Type B pancreatic cell (in vitro differentiated cells): ENCODE measurements around the gene REC8. TPM values are rescaled to one million over a fixed set of nuclear protein-coding genes. Genes with fewer than 3 reads are reported as not detected.
"Not testable (repeated sequence)": the region's sequence is repeated elsewhere in the genome, so short reads cannot be mapped to it uniquely, and the experiment has no call there.

Experiments
- DNase-seq: peaks from one replicate; pipeline ENCODE4 v3.0.0; 2021; ENCODE audit warnings: mixed read lengths; ENCODE audit not compliant: unreplicated experiment; ENCODE audit errors: extremely low spot score
- H3K27ac Mint-ChIP-seq: 2 replicates; pipeline ENCODE4 v1.8.0; 2021; ENCODE audit warnings: mild to moderate bottlenecking, mixed read lengths
- H3K27me3 Mint-ChIP-seq: 2 replicates; pipeline ENCODE4 v1.8.0; 2021; ENCODE audit warnings: mixed read lengths
- H3K36me3 Mint-ChIP-seq: 2 replicates; pipeline ENCODE4 v1.8.0; 2021; ENCODE audit warnings: mixed read lengths
- H3K4me1 Mint-ChIP-seq: one replicate; pipeline ENCODE4 v1.8.0; 2021; ENCODE audit warnings: mixed read lengths; ENCODE audit not compliant: unreplicated experiment
- H3K4me3 Mint-ChIP-seq: 2 replicates; pipeline ENCODE4 v1.8.0; 2021; ENCODE audit warnings: mild to moderate bottlenecking, mixed read lengths
- H3K9me3 Mint-ChIP-seq: 2 replicates; pipeline ENCODE4 v1.8.0; 2021; ENCODE audit warnings: mixed read lengths
- CTCF ChIP-seq: fragments of 200-600 bp; sonication (generic); conservative IDR thresholded peaks from 2 replicates; pipeline ENCODE4 v1.5.0; 2021; ENCODE audit warnings: antibody characterized with exemption, mild to moderate bottlenecking
- microRNA-seq: library from miRNA; unstranded; fragments of <30 nt; microRNA quantifications from one replicate; pipeline ENCODE4, GENCODE V29; 2020
- total RNA-seq: library from RNA; stranded (reverse); gene quantifications from 2 replicates; pipeline ENCODE4 v1.2.1, GENCODE V29; 2021; ENCODE audit warnings: low replicate concordance

The REC8 gene
- total RNA-seq, 1 donor from 2014 or later = 221 TPM

- H3K36me3 Mint-ChIP-seq = peaks cover 9% of the 10 kb centered on the region
- H3K4me1 Mint-ChIP-seq = peaks cover 13% of the 10 kb centered on the region
- no peaks in the 10 kb centered on the region for H3K9me3 Mint-ChIP-seq
- TF ChIP-seq CTCF = no peak
- no peaks in the 10 kb centered on the region for H3K27me3 Mint-ChIP-seq
- DNase-seq = no peak
- H3K4me3 Mint-ChIP-seq = no peak overlapping the region
- no peak overlapping the region for H3K27ac Mint-ChIP-seq
Measured at GRCh38 chr14:24219080-24219479, 47.2 kb downstream of the REC8 start.

GRCh38 chr14:24219521-24219920 is 47.6 kb downstream of the REC8 start:
- Mint-ChIP-seq H3K27me3 (no peaks in the 10 kb centered on the region), H3K27ac (no peak overlapping the region), H3K36me3 (peaks cover 6% of the 10 kb centered on the region), H3K4me3 (no peak overlapping the region), H3K9me3 (no peaks in the 10 kb centered on the region), H3K4me1 (peaks cover 9% of the 10 kb centered on the region)
- DNase-seq = no peak
- no peak for TF ChIP-seq CTCF

GRCh38 chr14:24222987-24223386 is 51.1 kb downstream of the REC8 start:
- H3K4me1 Mint-ChIP-seq, H3K9me3 Mint-ChIP-seq, H3K27me3 Mint-ChIP-seq, H3K27ac Mint-ChIP-seq, H3K4me3 Mint-ChIP-seq, DNase-seq: not testable (repeated sequence)
- H3K36me3 Mint-ChIP-seq = peaks cover 11% of the 10 kb centered on the region

GRCh38 chr14:24224618-24225071 is 52.8 kb downstream of the REC8 start:
- H3K9me3 Mint-ChIP-seq = no peaks in the 10 kb centered on the region
- no peaks in the 10 kb centered on the region for H3K27me3 Mint-ChIP-seq
- H3K36me3 Mint-ChIP-seq = peaks cover 6% of the 10 kb centered on the region
- H3K4me3 Mint-ChIP-seq = no peak overlapping the region
- TF ChIP-seq CTCF = no peak
- no peak for DNase-seq
- no peak overlapping the region for H3K27ac Mint-ChIP-seq
- H3K4me1 Mint-ChIP-seq = peaks cover 6% of the 10 kb centered on the region

GRCh38 chr14:24226473-24226872 is 54.6 kb downstream of the REC8 start:
- Mint-ChIP-seq H3K27ac (no peak overlapping the region), H3K36me3 (peaks cover 6% of the 10 kb centered on the region), H3K27me3 (no peaks in the 10 kb centered on the region), H3K4me1 (peaks cover 12% of the 10 kb centered on the region), H3K9me3 (no peaks in the 10 kb centered on the region), H3K4me3 (no peak overlapping the region)
- DNase-seq = no peak
- TF ChIP-seq CTCF = no peak

GRCh38 chr14:24228902-24229301 is 57.0 kb downstream of the REC8 start:
- Mint-ChIP-seq H3K4me1 (peaks cover 19% of the 10 kb centered on the region), H3K36me3 (peaks cover 6% of the 10 kb centered on the region), H3K9me3 (no peaks in the 10 kb centered on the region), H3K27ac (peak overlapping the region; percentile 51), H3K27me3 (no peaks in the 10 kb centered on the region), H3K4me3 (no peak overlapping the region)
- no peak for TF ChIP-seq CTCF
- no peak for DNase-seq

Small RNAs within 50 kb of the gene (microRNA-seq; reads per million reads assigned to microRNA genes)
- not detected for gene MIR7703

Other genes starting within 250 kb of the REC8 start
- 18.8 and 19.7 TPM in 2 replicates for gene DHRS4, start 218.3 kb upstream of the REC8 start, total RNA-seq
- 16.0 and 18.0 TPM in 2 replicates for gene DHRS4L2, start 183.2 kb upstream of the REC8 start, total RNA-seq
- 2.5 and 2.8 TPM in 2 replicates for gene CARMIL3, start 120.1 kb upstream of the REC8 start, total RNA-seq
- not detected in 2 replicates for gene CPNE6, start 100.5 kb upstream of the REC8 start, total RNA-seq
- 35.0 and 40.9 TPM in 2 replicates for gene PCK2, start 77.8 kb upstream of the REC8 start, total RNA-seq
- gene DCAF11, start 57.3 kb upstream of the REC8 start, total RNA-seq = 65.0 and 78.3 TPM in 2 replicates
- gene NRL, start 57.1 kb upstream of the REC8 start, total RNA-seq = 1.3 and 1.8 TPM in 2 replicates
- 0.26 and 0.53 TPM in 2 replicates for gene FITM1, start 41.4 kb upstream of the REC8 start, total RNA-seq
- gene PSME1, start 35.9 kb upstream of the REC8 start, total RNA-seq = 142 and 177 TPM in 2 replicates
- gene EMC9, start 30.5 kb upstream of the REC8 start, total RNA-seq = 16.2 and 25.9 TPM in 2 replicates
- gene PSME2, start 25.5 kb upstream of the REC8 start, total RNA-seq = 134 and 155 TPM in 2 replicates
- gene RNF31, start 24.6 kb upstream of the REC8 start, total RNA-seq = 68.6 and 78.4 TPM in 2 replicates
- 60.0 and 63.4 TPM in 2 replicates for gene IRF9, start 10.8 kb upstream of the REC8 start, total RNA-seq
- 49.0 and 67.1 TPM in 2 replicates for gene IPO4, start 16.7 kb downstream of the REC8 start, total RNA-seq
- 50.5 and 60.7 TPM in 2 replicates for gene TM9SF1, start 23.4 kb downstream of the REC8 start, total RNA-seq
- gene TSSK4, start 33.6 kb downstream of the REC8 start, total RNA-seq = 0.48 and 0.53 TPM in 2 replicates
- 44.3 and 47.3 TPM in 2 replicates for gene CHMP4A, start 41.4 kb downstream of the REC8 start, total RNA-seq
- gene MDP1, start 44.0 kb downstream of the REC8 start, total RNA-seq = 16.9 and 22.6 TPM in 2 replicates
- gene NEDD8, start 60.3 kb downstream of the REC8 start, total RNA-seq = 158 and 161 TPM in 2 replicates
- 53.6 and 66.6 TPM in 2 replicates for gene GMPR2, start 60.8 kb downstream of the REC8 start, total RNA-seq
- gene TINF2, start 70.5 kb downstream of the REC8 start, total RNA-seq = 41.0 and 58.6 TPM in 2 replicates
- gene TGM1, start 91.1 kb downstream of the REC8 start, total RNA-seq = 10.1 and 16.6 TPM in 2 replicates
- gene RABGGTA, start 99.5 kb downstream of the REC8 start, total RNA-seq = 31.1 and 39.2 TPM in 2 replicates
- 31.4 and 32.9 TPM in 2 replicates for gene DHRS1, start 127.7 kb downstream of the REC8 start, total RNA-seq
- gene NOP9, start 127.8 kb downstream of the REC8 start, total RNA-seq = 26.2 and 33.9 TPM in 2 replicates
- 4.9 and 11.1 TPM in 2 replicates for gene CIDEB, start 135.9 kb downstream of the REC8 start, total RNA-seq
- gene LTB4R2, start 138.1 kb downstream of the REC8 start, total RNA-seq = 6.5 and 9.4 TPM in 2 replicates
- gene LTB4R, start 139.4 kb downstream of the REC8 start, total RNA-seq = 5.1 and 8.8 TPM in 2 replicates
- gene ADCY4, start 163.0 kb downstream of the REC8 start, total RNA-seq = 2.2 and 2.5 TPM in 2 replicates
- 5.6 and 7.5 TPM in 2 replicates for gene RIPK3, start 167.9 kb downstream of the REC8 start, total RNA-seq
- gene NFATC4, start 196.1 kb downstream of the REC8 start, total RNA-seq = 33.8 and 130 TPM in 2 replicates
- gene NYNRIN, start 226.9 kb downstream of the REC8 start, total RNA-seq = 79.2 and 129 TPM in 2 replicates